ENCODE data around the gene SLC1A1. TPM values are rescaled to one million over a fixed set of nuclear protein-coding genes. Genes with fewer than 3 reads are reported as not detected.

SLC1A1 gene
- total RNA-seq, 2 experiments from 2014 or later: 0.11 to 0.14 TPM

GRCh38 chr9:4579001-4579400 lies 88.7 kb downstream of the SLC1A1 start:
- ATAC-seq (ENCODE audit: poor library complexity) (no peak), DNase-seq (no peak)
- ChIA-PET POLR2A (no interaction called here), CTCF (no interaction called here)
- Histone ChIP-seq H3K4me1 (ENCODE audit: insufficient read depth, low read length) (peaks cover 2% of the 10 kb centered on the region), H3K4me3 (ENCODE audit: low read length) (no peak overlapping the region), H3K36me3 (ENCODE audit: insufficient read depth, low read length) (no peaks in the 10 kb centered on the region), H3K27ac (ENCODE audit: low read depth in 1 of 2, low read length in 2 of 2) (no peak overlapping the region), H3K9me3 (ENCODE audit: control insufficient read depth in 1 of 2, insufficient read depth in 1 of 2, low read length in 2 of 2) (no peaks in the 10 kb centered on the region), H3K27me3 (ENCODE audit: control insufficient read depth in 1 of 2, insufficient read depth in 2 of 2, low read length in 2 of 2) (no peaks in the 10 kb centered on the region)
- Mint-ChIP-seq H3K27me3 (no peaks in the 10 kb centered on the region), H3K36me3 (ENCODE audit: low read depth) (no peaks in the 10 kb centered on the region), H3K27ac (no peak overlapping the region), H3K4me3 (no peak overlapping the region), H3K4me1 (ENCODE audit: low read depth) (peaks cover 5% of the 10 kb centered on the region), H3K9me3 (no peaks in the 10 kb centered on the region)
- intact Hi-C loops (cut with DNase I, micrococcal nuclease): loop anchor here in 1 of 2 experiments (10.0 kb wide), 1 partner anchor 46 kb away; no protein-coding TSS in a partner anchor
- TF ChIP-seq CTCF (IDR thresholded peaks at IDR 0.05): no peak

DNA sequence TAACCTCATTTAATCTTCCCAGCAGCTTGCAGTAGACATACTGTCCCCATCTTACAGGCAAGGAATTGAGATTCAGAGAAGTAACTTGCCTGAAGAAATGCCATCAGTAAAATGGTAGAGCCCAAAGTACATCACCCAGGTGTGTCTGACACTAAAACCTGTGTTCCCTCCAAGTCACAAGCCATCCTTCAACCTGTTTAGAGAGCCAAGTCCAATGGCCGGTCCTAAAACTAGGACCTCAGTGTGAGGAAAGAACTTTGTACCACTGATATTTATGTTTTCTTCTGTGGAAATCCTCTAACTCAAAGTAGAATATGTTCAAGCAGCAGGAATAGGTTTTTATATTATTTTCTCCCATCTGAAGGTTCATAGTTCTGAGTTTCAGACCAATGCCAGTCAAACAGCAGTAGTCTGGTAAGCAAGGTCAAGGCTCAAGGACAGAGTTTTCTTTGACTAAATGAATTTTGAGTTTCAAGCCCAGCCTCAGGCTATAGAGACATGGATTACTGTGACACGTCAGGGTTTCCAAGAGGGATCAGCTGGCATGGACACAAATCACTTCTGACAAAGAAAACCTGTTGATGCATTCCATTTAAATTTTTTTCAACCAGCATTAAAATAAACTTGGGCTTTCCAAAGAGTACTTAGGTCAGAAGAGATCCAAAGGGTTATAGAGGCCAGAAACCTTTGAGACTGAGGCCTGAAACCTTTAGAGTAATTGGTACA lies 90.9 kb downstream of the SLC1A1 start:
- Mint-ChIP-seq H3K36me3 (ENCODE audit: low read depth) (no peaks in the 10 kb centered on the region), H3K27me3 (no peaks in the 10 kb centered on the region), H3K27ac (no peak overlapping the region), H3K4me3 (no peak overlapping the region), H3K9me3 (no peaks in the 10 kb centered on the region), H3K4me1 (ENCODE audit: low read depth) (no peaks in the 10 kb centered on the region)
- CTCF ChIA-PET: interaction anchor here (1.2 kb wide), 1 partner anchor 11 kb away, joined by 3 read pairs; no protein-coding TSS in a partner anchor
- H3K36me3 ChIP-seq (ENCODE audit: insufficient read depth, low read length): no peaks in the 10 kb centered on the region
- POLR2A ChIA-PET: no interaction called here
- H3K4me1 ChIP-seq (ENCODE audit: insufficient read depth, low read length): no peaks in the 10 kb centered on the region
- DNase-seq (no peak), ATAC-seq (ENCODE audit: poor library complexity) (no peak)
- H3K9me3 ChIP-seq (ENCODE audit: control insufficient read depth in 1 of 2, insufficient read depth in 1 of 2, low read length in 2 of 2): no peaks in the 10 kb centered on the region
- no peak overlapping the region for H3K4me3 ChIP-seq (ENCODE audit: low read length)
- no peak overlapping the region for H3K27ac ChIP-seq (ENCODE audit: low read depth in 1 of 2, low read length in 2 of 2)
- intact Hi-C loops (cut with DNase I, micrococcal nuclease): no loop called here
- no peaks in the 10 kb centered on the region for H3K27me3 ChIP-seq (ENCODE audit: control insufficient read depth in 1 of 2, insufficient read depth in 2 of 2, low read length in 2 of 2)
- TF ChIP-seq CTCF (IDR thresholded peaks at IDR 0.05): no peak

DNA sequence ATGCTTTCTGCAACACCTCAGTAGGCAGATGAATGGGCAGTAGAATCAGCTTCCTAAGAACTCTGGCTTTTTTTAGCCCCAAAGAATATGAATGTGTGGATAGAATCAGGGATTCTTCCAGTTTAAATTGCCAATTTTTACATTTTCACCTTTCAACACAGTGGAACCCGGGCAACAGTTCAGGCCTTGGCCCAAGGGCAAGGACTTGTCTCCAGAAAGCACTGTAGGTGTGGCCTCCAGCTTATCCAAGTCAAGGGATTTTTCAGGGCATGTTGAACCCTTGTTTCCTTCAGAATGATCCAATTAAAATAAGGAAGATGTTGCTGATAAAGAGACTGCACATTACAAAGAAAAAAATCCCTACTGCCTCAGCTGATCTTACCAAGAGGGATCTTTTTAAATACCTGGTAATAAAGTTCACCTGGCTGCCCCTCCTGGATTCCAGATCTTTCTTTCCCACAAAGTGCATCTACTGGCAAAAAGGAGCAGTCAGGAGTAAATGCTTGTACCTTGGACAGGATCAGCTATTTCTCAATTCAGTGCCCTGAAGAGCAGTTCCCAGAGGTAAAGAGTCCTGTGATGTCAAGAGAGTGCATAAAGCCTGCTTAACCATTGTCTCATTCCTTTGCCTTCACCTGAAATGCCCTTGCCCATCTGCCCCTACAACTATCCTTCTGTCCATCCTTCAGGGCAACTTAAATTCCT lies 91.7 kb downstream of the SLC1A1 start:
- H3K4me3 ChIP-seq (ENCODE audit: low read length): no peak overlapping the region
- DNase-seq (no peak), ATAC-seq (ENCODE audit: poor library complexity) (no peak)
- intact Hi-C loops (cut with DNase I, micrococcal nuclease): no loop called here
- no peaks in the 10 kb centered on the region for H3K9me3 ChIP-seq (ENCODE audit: control insufficient read depth in 1 of 2, insufficient read depth in 1 of 2, low read length in 2 of 2)
- Mint-ChIP-seq H3K9me3 (no peaks in the 10 kb centered on the region), H3K27ac (no peak overlapping the region), H3K4me1 (ENCODE audit: low read depth) (no peaks in the 10 kb centered on the region), H3K36me3 (ENCODE audit: low read depth) (no peaks in the 10 kb centered on the region), H3K4me3 (no peak overlapping the region), H3K27me3 (no peaks in the 10 kb centered on the region)
- no peaks in the 10 kb centered on the region for H3K36me3 ChIP-seq (ENCODE audit: insufficient read depth, low read length)
- no peaks in the 10 kb centered on the region for H3K4me1 ChIP-seq (ENCODE audit: insufficient read depth, low read length)
- H3K27me3 ChIP-seq (ENCODE audit: control insufficient read depth in 1 of 2, insufficient read depth in 2 of 2, low read length in 2 of 2): no peaks in the 10 kb centered on the region
- CTCF ChIA-PET: interaction anchor here (0.5 kb wide), 1 partner anchor 396 kb away, joined by 4 read pairs; no protein-coding TSS in a partner anchor
- no peak for TF ChIP-seq CTCF (IDR thresholded peaks at IDR 0.05)
- POLR2A ChIA-PET: interaction anchor here (0.8 kb wide), 1 partner anchor 19 kb away, joined by 3 read pairs; no protein-coding TSS in a partner anchor
- no peak overlapping the region for H3K27ac ChIP-seq (ENCODE audit: low read depth in 1 of 2, low read length in 2 of 2)
